Measurements from ENCODE around the gene GRK2.

Gene GRK2

GRCh38 chr11:67276781-67277230 is 10.5 kb downstream of the GRK2 start:
- TF ChIP-seq MAX (IDR thresholded peaks at IDR 0.05) (no peak), FOXM1 (IDR thresholded peaks at IDR 0.05; ENCODE audit: borderline replicate concordance, low read depth) (no peak), NFIC (IDR thresholded peaks at IDR 0.05) (no peak), TCF12 (IDR thresholded peaks at IDR 0.05; ENCODE audit: low read depth) (no peak), CREB1 (IDR thresholded peaks at IDR 0.05; ENCODE audit: low read depth) (no peak), ZBTB7A (IDR thresholded peaks at IDR 0.05; ENCODE audit: low read depth) (no peak), YY1 (IDR thresholded peaks at IDR 0.05; ENCODE audit: low read depth) (no peak), EGR1 (IDR thresholded peaks at IDR 0.05) (no peak), REST (IDR thresholded peaks at IDR 0.05; ENCODE audit: low read depth) (no peak)

GRCh38 chr11:67277231-67277961 is 11.1 kb downstream of the GRK2 start:
- no peak for TF ChIP-seq YY1 (IDR thresholded peaks at IDR 0.05; ENCODE audit: low read depth)
- no peak for TF ChIP-seq TEAD4 (IDR thresholded peaks at IDR 0.05)
- TF ChIP-seq MAX (IDR thresholded peaks at IDR 0.05) = no peak; the same call in 1 of the 2 replicates
- no peak for TF ChIP-seq TCF12 (IDR thresholded peaks at IDR 0.05; ENCODE audit: low read depth)
- TF ChIP-seq ZBTB7A (IDR thresholded peaks at IDR 0.05; ENCODE audit: low read depth) = no peak

GRCh38 chr11:67278135-67278938 is 12.1 kb downstream of the GRK2 start:
- no peak for TF ChIP-seq TCF12 (IDR thresholded peaks at IDR 0.05; ENCODE audit: low read depth)
- no peak for TF ChIP-seq TEAD4 (IDR thresholded peaks at IDR 0.05)
- TF ChIP-seq RAD21 (IDR thresholded peaks at IDR 0.05; ENCODE audit: low read depth) = no peak
- no peak for TF ChIP-seq CEBPB (IDR thresholded peaks at IDR 0.05)
- no peak for TF ChIP-seq CREB1 (IDR thresholded peaks at IDR 0.05; ENCODE audit: low read depth)
- TF ChIP-seq FOXM1 (IDR thresholded peaks at IDR 0.05; ENCODE audit: borderline replicate concordance, low read depth) = no peak
- no peak for TF ChIP-seq YY1 (IDR thresholded peaks at IDR 0.05; ENCODE audit: low read depth)
- TF ChIP-seq EGR1 (IDR thresholded peaks at IDR 0.05) = no peak
- TF ChIP-seq EP300 (IDR thresholded peaks at IDR 0.05; ENCODE audit: borderline replicate concordance) = no peak
- no peak for TF ChIP-seq NFIC (IDR thresholded peaks at IDR 0.05)
- TF ChIP-seq USF1 (IDR thresholded peaks at IDR 0.05) = no peak
- no peak for TF ChIP-seq MAX (IDR thresholded peaks at IDR 0.05)
- TF ChIP-seq ZBTB7A (IDR thresholded peaks at IDR 0.05; ENCODE audit: low read depth) = no peak
- TF ChIP-seq REST (IDR thresholded peaks at IDR 0.05; ENCODE audit: low read depth) = no peak
- TF ChIP-seq TAF1 (IDR thresholded peaks at IDR 0.05; ENCODE audit: low read depth) = no peak

- TF ChIP-seq TEAD4 (IDR thresholded peaks at IDR 0.05) (no peak), MAX (IDR thresholded peaks at IDR 0.05) (no peak), CREB1 (IDR thresholded peaks at IDR 0.05; ENCODE audit: low read depth) (no peak), ZBTB7A (IDR thresholded peaks at IDR 0.05; ENCODE audit: low read depth) (no peak)
Observed at GRCh38 chr11:67278939-67279588, 12.8 kb downstream of the GRK2 start.

GRCh38 chr11:67279589-67280340 is 13.5 kb downstream of the GRK2 start:
- no peak for TF ChIP-seq TAF1 (IDR thresholded peaks at IDR 0.05; ENCODE audit: low read depth)
- no peak for TF ChIP-seq FOXM1 (IDR thresholded peaks at IDR 0.05; ENCODE audit: borderline replicate concordance, low read depth)
- TF ChIP-seq TEAD4 (IDR thresholded peaks at IDR 0.05) = no peak
- no peak for TF ChIP-seq ZBTB7A (IDR thresholded peaks at IDR 0.05; ENCODE audit: low read depth)
- no peak for TF ChIP-seq TCF12 (IDR thresholded peaks at IDR 0.05; ENCODE audit: low read depth)
- no peak for TF ChIP-seq CEBPB (IDR thresholded peaks at IDR 0.05)
- TF ChIP-seq REST (IDR thresholded peaks at IDR 0.05; ENCODE audit: low read depth) = no peak
- TF ChIP-seq USF1 (IDR thresholded peaks at IDR 0.05) = no peak
- no peak for TF ChIP-seq EP300 (IDR thresholded peaks at IDR 0.05; ENCODE audit: borderline replicate concordance)
- TF ChIP-seq NFIC (IDR thresholded peaks at IDR 0.05) = no peak
- TF ChIP-seq MAX (IDR thresholded peaks at IDR 0.05) = no peak
- no peak for TF ChIP-seq EGR1 (IDR thresholded peaks at IDR 0.05)
- TF ChIP-seq CREB1 (IDR thresholded peaks at IDR 0.05; ENCODE audit: low read depth) = no peak
- no peak for TF ChIP-seq YY1 (IDR thresholded peaks at IDR 0.05; ENCODE audit: low read depth)
- no peak for TF ChIP-seq RAD21 (IDR thresholded peaks at IDR 0.05; ENCODE audit: low read depth)
